Activated CD8-positive, alpha-beta T cell treated with anti-CD3 and anti-CD28 coated beads, Interleukin-2, amount 10 ng/mL, durations not matched to agents 7 days and 5 days (primary cell): ENCODE results near the gene FLOT1. TPM values are rescaled to one million over a fixed set of nuclear protein-coding genes. Genes with fewer than 3 reads are reported as not detected.
"Not testable (repeated sequence)": the region's sequence is repeated elsewhere in the genome, so short reads cannot be mapped to it uniquely, and the experiment has no call there.

ENCODE experiments used
- ATAC-seq: fragments of 150-1000 bp; cut with Tn5 transposase; one replicate; pipeline ENCODE4 v1.10.0; 2021; ENCODE audit warnings: moderate library complexity
- CTCF ChIA-PET: fragments of 350-600 bp; sonication (Branson Sonifier 250); formaldehyde crosslinking; loops from one replicate; lab custom pipeline; 2021; ENCODE audit warnings: antibody characterized with exemption; lab: Charles Lee
- POLR2A ChIA-PET: fragments of 350-600 bp; sonication (Branson Sonifier 250); formaldehyde crosslinking; loops from one replicate; lab custom pipeline; 2021; ENCODE audit warnings: antibody characterized with exemption; lab: Charles Lee
- DNase-seq: peaks from one replicate; pipeline ENCODE4 v3.0.0-alpha.2; 2020
- H3K27ac Mint-ChIP-seq: one replicate; pipeline ENCODE4 v1.8.0; 2021; ENCODE audit warnings: mild to moderate bottlenecking, mixed read lengths
- H3K27me3 Mint-ChIP-seq: one replicate; pipeline ENCODE4 v1.8.0; 2021; ENCODE audit warnings: low read depth, mixed read lengths
- H3K36me3 Mint-ChIP-seq: one replicate; pipeline ENCODE4 v1.8.0; 2021; ENCODE audit warnings: low read depth, mixed read lengths
- H3K4me1 Mint-ChIP-seq: one replicate; pipeline ENCODE4 v1.8.0; 2021; ENCODE audit warnings: low read depth, mixed read lengths
- H3K4me3 Mint-ChIP-seq: one replicate; pipeline ENCODE4 v1.8.0; 2021; ENCODE audit warnings: mild to moderate bottlenecking, mixed read lengths
- H3K9me3 Mint-ChIP-seq: one replicate; pipeline ENCODE4 v1.8.0; 2022; ENCODE audit warnings: mixed read lengths; ENCODE audit not compliant: insufficient read depth
- total RNA-seq, 2 experiments: library from RNA; stranded (reverse); gene quantifications; one replicate each; pipeline ENCODE4 v1.2.3, GENCODE V29; 2021

FLOT1 gene
- total RNA-seq, 2 experiments from 2014 or later: 314 to 317 TPM

GRCh38 chr6:30757261-30757904, 14.9 kb upstream of the FLOT1 start:
- CTCF ChIA-PET: interaction anchor here (0.6 to 1.9 kb wide), 5 partner anchors 9 to 224 kb away, joined by 3 to 7 read pairs (median 3); no protein-coding TSS in a partner anchor
- Mint-ChIP-seq H3K4me1 (peaks cover 35% of the 10 kb centered on the region), H3K27ac (no peak overlapping the region), H3K27me3 (no peaks in the 10 kb centered on the region), H3K4me3 (no peak overlapping the region), H3K9me3 (no peaks in the 10 kb centered on the region), H3K36me3 (peaks cover 3% of the 10 kb centered on the region)
- POLR2A ChIA-PET: interaction anchor here (1.3 kb wide), 1 partner anchor 25 kb away, joined by 3 read pairs; no protein-coding TSS in a partner anchor
- no peak for DNase-seq
- no peak for ATAC-seq

GRCh38 chr6:30756405-30757003, 14.0 kb upstream of the FLOT1 start:
- DNase-seq, H3K36me3 Mint-ChIP-seq, H3K27ac Mint-ChIP-seq, ATAC-seq, POLR2A ChIA-PET, H3K4me3 Mint-ChIP-seq, H3K27me3 Mint-ChIP-seq, H3K9me3 Mint-ChIP-seq: not testable (repeated sequence)
- peaks cover 32% of the 10 kb centered on the region for H3K4me1 Mint-ChIP-seq
- CTCF ChIA-PET: interaction anchor here (0.8 to 2.1 kb wide), 3 partner anchors 10 to 26 kb away, joined by 4 to 12 read pairs (median 7); partner anchors contain the start of gene IER3

GRCh38 chr6:30754631-30755030, 12.1 kb upstream of the FLOT1 start:
- ATAC-seq: no peak
- Mint-ChIP-seq H3K9me3 (no peaks in the 10 kb centered on the region), H3K27me3 (no peaks in the 10 kb centered on the region), H3K36me3 (no peaks in the 10 kb centered on the region), H3K4me3 (no peak overlapping the region), H3K27ac (no peak overlapping the region), H3K4me1 (peaks cover 28% of the 10 kb centered on the region)
- ChIA-PET POLR2A (no interaction called here), CTCF (interaction anchor here (0.9 to 2.1 kb wide), 2 partner anchors 10 to 158 kb away, joined by 3 to 12 read pairs; partner anchors contain the start of gene IER3)
- no peak for DNase-seq

- Mint-ChIP-seq H3K27ac (no peak overlapping the region), H3K27me3 (no peaks in the 10 kb centered on the region), H3K4me3 (no peak overlapping the region), H3K9me3 (no peaks in the 10 kb centered on the region), H3K36me3 (no peaks in the 10 kb centered on the region), H3K4me1 (peaks cover 30% of the 10 kb centered on the region)
- ATAC-seq: no peak
- ChIA-PET CTCF (interaction anchor here (1.1 kb wide), 1 partner anchor 21 kb away, joined by 3 read pairs; no protein-coding TSS in a partner anchor), POLR2A (interaction anchor here (0.7 kb wide), 1 partner anchor 9 kb away, joined by 3 read pairs; no protein-coding TSS in a partner anchor)
- DNase-seq: no peak
These were observed 9.9 kb upstream of the FLOT1 start for GRCh38 chr6:30752157-30752927.

- peaks cover 42% of the 10 kb centered on the region for H3K4me1 Mint-ChIP-seq
These were observed 7.8 kb upstream of the FLOT1 start for GRCh38 chr6:30750379-30750668.

GRCh38 chr6:30749554-30750378, 7.3 kb upstream of the FLOT1 start:
- POLR2A ChIA-PET: no interaction called here

More at GRCh38 chr6:30750379-30750668, 7.8 kb upstream of the FLOT1 start:
- ChIA-PET POLR2A (no interaction called here), CTCF (no interaction called here)
- DNase-seq (no peak), ATAC-seq (no peak)
- Mint-ChIP-seq H3K9me3 (no peaks in the 10 kb centered on the region), H3K36me3 (no peaks in the 10 kb centered on the region), H3K4me3 (no peak overlapping the region), H3K27ac (no peak overlapping the region), H3K27me3 (no peaks in the 10 kb centered on the region)

GRCh38 chr6:30748851-30749540, 6.5 kb upstream of the FLOT1 start:
- CTCF ChIA-PET: no interaction called here
- Mint-ChIP-seq H3K36me3 (peaks cover under 1% of the 10 kb centered on the region), H3K27ac (no peak overlapping the region), H3K4me1 (peaks cover 50% of the 10 kb centered on the region), H3K4me3 (no peak overlapping the region), H3K27me3 (no peaks in the 10 kb centered on the region), H3K9me3 (no peaks in the 10 kb centered on the region)
- ATAC-seq: no peak
- POLR2A ChIA-PET: no interaction called here
- no peak for DNase-seq

More at GRCh38 chr6:30749554-30750378, 7.3 kb upstream of the FLOT1 start:
- Mint-ChIP-seq H3K4me1 (peaks cover 46% of the 10 kb centered on the region), H3K4me3 (no peak overlapping the region), H3K27ac (no peak overlapping the region), H3K9me3 (no peaks in the 10 kb centered on the region), H3K27me3 (no peaks in the 10 kb centered on the region), H3K36me3 (no peaks in the 10 kb centered on the region)
- CTCF ChIA-PET: no interaction called here
- DNase-seq: no peak
- no peak for ATAC-seq

- ATAC-seq: no peak
- Mint-ChIP-seq H3K36me3 (peaks cover 9% of the 10 kb centered on the region), H3K4me3 (no peak overlapping the region), H3K9me3 (no peaks in the 10 kb centered on the region), H3K27me3 (no peaks in the 10 kb centered on the region), H3K4me1 (peaks cover 50% of the 10 kb centered on the region), H3K27ac (no peak overlapping the region)
- no peak for DNase-seq
- CTCF ChIA-PET: interaction anchor here (1.2 to 2.1 kb wide), 3 partner anchors 21 to 339 kb away, joined by 3 to 8 read pairs (median 6); no protein-coding TSS in a partner anchor
- POLR2A ChIA-PET: no interaction called here
These were observed 5.6 kb upstream of the FLOT1 start for GRCh38 chr6:30747902-30748769.

- H3K27ac Mint-ChIP-seq: no peak overlapping the region
- ChIA-PET CTCF (interaction anchor here (0.7 to 2.1 kb wide), 13 partner anchors 12 to 340 kb away, joined by 3 to 8 read pairs (median 4); no protein-coding TSS in a partner anchor), POLR2A (interaction anchor here (1.1 kb wide), 2 partner anchors 15 to 20 kb away, joined by 3 to 7 read pairs; no protein-coding TSS in a partner anchor)
- peaks cover 46% of the 10 kb centered on the region for H3K4me1 Mint-ChIP-seq
- no peak overlapping the region for H3K4me3 Mint-ChIP-seq
- no peaks in the 10 kb centered on the region for H3K9me3 Mint-ChIP-seq
- H3K27me3 Mint-ChIP-seq: no peaks in the 10 kb centered on the region
- ATAC-seq: no peak
- peaks cover 14% of the 10 kb centered on the region for H3K36me3 Mint-ChIP-seq
- DNase-seq: no peak
These were observed 4.8 kb upstream of the FLOT1 start for GRCh38 chr6:30747300-30747687.
